ENCODE measurements around the gene PPP1R3E. TPM values are rescaled to one million over a fixed set of nuclear protein-coding genes. Genes with fewer than 3 reads are reported as not detected.
A peak's percentile ranks its signal among the peaks of the same experiment; 100 is the strongest.

The PPP1R3E gene
- total and polyA plus RNA-seq, 2 of the 13 experiments (the other 11 are each of a cell fraction or from before 2014, with no cell fraction given) = 16.5 to 26.5 TPM

DNA sequence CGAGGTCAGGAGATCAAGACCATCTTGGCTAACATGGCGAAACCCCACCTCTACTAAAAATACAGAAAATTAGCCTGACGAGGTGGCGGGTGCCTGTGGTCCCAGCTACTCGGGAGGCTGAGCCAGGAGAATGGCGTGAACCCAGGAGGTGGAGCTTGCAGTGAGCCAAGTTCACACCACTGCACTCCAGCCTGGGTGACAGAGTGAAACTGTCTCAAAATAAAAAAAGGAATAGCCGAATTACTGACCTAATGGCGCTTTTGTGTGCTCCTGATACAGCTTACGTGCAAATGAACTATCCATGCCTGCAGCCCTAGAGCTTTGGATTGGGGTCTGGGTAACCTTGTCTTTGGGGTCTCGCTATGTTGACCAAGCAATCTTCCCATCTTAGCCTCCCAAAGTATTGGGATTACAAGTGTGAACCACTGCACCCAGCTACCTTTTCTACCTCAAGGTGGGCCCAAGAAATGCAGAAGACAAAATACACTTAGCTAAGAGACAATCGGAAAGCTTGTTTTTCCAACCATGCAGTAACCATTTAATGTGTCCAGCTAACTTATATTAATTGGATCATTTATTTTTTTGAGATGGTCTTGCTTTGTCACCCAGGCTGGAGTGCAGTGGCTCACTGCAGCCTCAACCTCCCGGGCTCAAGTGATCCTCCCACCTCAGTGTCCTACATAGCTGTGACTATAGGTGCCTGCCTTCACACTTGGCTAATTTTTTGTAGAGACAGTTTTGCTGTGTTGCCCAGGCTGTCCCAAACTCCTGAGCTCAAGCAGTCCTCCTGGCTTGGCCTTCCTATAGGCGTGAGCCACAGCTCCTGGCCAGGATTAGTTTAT, 24.1 kb upstream of the PPP1R3E start (continued):
- TF ChIP-seq, protein P1, sequence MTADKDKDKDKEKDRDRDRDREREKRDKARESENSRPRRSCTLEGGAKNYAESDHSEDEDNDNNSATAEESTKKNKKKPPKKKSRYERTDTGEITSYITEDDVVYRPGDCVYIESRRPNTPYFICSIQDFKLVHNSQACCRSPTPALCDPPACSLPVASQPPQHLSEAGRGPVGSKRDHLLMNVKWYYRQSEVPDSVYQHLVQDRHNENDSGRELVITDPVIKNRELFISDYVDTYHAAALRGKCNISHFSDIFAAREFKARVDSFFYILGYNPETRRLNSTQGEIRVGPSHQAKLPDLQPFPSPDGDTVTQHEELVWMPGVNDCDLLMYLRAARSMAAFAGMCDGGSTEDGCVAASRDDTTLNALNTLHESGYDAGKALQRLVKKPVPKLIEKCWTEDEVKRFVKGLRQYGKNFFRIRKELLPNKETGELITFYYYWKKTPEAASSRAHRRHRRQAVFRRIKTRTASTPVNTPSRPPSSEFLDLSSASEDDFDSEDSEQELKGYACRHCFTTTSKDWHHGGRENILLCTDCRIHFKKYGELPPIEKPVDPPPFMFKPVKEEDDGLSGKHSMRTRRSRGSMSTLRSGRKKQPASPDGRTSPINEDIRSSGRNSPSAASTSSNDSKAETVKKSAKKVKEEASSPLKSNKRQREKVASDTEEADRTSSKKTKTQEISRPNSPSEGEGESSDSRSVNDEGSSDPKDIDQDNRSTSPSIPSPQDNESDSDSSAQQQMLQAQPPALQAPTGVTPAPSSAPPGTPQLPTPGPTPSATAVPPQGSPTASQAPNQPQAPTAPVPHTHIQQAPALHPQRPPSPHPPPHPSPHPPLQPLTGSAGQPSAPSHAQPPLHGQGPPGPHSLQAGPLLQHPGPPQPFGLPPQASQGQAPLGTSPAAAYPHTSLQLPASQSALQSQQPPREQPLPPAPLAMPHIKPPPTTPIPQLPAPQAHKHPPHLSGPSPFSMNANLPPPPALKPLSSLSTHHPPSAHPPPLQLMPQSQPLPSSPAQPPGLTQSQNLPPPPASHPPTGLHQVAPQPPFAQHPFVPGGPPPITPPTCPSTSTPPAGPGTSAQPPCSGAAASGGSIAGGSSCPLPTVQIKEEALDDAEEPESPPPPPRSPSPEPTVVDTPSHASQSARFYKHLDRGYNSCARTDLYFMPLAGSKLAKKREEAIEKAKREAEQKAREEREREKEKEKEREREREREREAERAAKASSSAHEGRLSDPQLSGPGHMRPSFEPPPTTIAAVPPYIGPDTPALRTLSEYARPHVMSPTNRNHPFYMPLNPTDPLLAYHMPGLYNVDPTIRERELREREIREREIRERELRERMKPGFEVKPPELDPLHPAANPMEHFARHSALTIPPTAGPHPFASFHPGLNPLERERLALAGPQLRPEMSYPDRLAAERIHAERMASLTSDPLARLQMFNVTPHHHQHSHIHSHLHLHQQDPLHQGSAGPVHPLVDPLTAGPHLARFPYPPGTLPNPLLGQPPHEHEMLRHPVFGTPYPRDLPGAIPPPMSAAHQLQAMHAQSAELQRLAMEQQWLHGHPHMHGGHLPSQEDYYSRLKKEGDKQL (CRISPR knock-in tag; IDR thresholded peaks at IDR 0.05; ENCODE audit: low read depth) = no peak
- TF ChIP-seq CHD2 (IDR thresholded peaks at IDR 0.05; ENCODE audit: low read depth, low read length) (no peak), ZNF451 (CRISPR knock-in tag; IDR thresholded peaks at IDR 0.05) (no peak), SIN3B (IDR thresholded peaks at IDR 0.05; ENCODE audit: low read length) (no peak), ARNT (IDR thresholded peaks at IDR 0.05) (no peak), KAT7 (CRISPR knock-in tag; IDR thresholded peaks at IDR 0.05; ENCODE audit: borderline replicate concordance) (no peak), TOPORS (CRISPR knock-in tag; IDR thresholded peaks at IDR 0.05) (no peak), JUND (CRISPR knock-in tag; IDR thresholded peaks at IDR 0.05) (0 out of 2 replicates have a peak, but pooled peaks have one; percentile 26), KMT2A (CRISPR knock-in tag; IDR thresholded peaks at IDR 0.05) (0 out of 2 replicates have a peak, but pooled peaks have one; percentile 11), MED1 (CRISPR knock-in tag; IDR thresholded peaks at IDR 0.05) (peak; percentile 20; the same call in 1 of the 2 replicates), DPF2 (CRISPR knock-in tag; IDR thresholded peaks at IDR 0.05; ENCODE audit: borderline replicate concordance, low read depth) (no peak), TBL1XR1 (IDR thresholded peaks at IDR 0.05; ENCODE audit: borderline replicate concordance, low read length, partially characterized antibody) (no peak), ZFYVE20 (CRISPR knock-in tag; IDR thresholded peaks at IDR 0.05; ENCODE audit: borderline replicate concordance, low read depth) (0 out of 2 replicates have a peak, but pooled peaks have one; percentile 28), RBFOX2 (IDR thresholded peaks at IDR 0.05; ENCODE audit: low read depth, low read length) (peak; percentile 86)
- TF ChIP-seq, protein P2, sequence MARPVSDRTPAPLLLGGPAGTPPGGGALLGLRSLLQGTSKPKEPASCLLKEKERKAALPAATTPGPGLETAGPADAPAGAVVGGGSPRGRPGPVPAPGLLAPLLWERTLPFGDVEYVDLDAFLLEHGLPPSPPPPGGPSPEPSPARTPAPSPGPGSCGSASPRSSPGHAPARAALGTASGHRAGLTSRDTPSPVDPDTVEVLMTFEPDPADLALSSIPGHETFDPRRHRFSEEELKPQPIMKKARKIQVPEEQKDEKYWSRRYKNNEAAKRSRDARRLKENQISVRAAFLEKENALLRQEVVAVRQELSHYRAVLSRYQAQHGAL (CRISPR knock-in tag; IDR thresholded peaks at IDR 0.05; ENCODE audit: not compliant biosample characterization) = no peak
- TF ChIP-seq, protein P3, sequence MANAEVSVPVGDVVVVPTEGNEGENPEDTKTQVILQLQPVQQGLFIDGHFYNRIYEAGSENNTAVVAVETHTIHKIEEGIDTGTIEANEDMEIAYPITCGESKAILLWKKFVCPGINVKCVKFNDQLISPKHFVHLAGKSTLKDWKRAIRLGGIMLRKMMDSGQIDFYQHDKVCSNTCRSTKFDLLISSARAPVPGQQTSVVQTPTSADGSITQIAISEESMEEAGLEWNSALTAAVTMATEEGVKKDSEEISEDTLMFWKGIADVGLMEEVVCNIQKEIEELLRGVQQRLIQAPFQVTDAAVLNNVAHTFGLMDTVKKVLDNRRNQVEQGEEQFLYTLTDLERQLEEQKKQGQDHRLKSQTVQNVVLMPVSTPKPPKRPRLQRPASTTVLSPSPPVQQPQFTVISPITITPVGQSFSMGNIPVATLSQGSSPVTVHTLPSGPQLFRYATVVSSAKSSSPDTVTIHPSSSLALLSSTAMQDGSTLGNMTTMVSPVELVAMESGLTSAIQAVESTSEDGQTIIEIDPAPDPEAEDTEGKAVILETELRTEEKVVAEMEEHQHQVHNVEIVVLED (CRISPR knock-in tag; IDR thresholded peaks at IDR 0.05; ENCODE audit: borderline replicate concordance) = no peak
- TF ChIP-seq, protein P4, sequence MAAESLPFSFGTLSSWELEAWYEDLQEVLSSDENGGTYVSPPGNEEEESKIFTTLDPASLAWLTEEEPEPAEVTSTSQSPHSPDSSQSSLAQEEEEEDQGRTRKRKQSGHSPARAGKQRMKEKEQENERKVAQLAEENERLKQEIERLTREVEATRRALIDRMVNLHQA (CRISPR knock-in tag; IDR thresholded peaks at IDR 0.05) = no peak
- TF ChIP-seq, protein P5, sequence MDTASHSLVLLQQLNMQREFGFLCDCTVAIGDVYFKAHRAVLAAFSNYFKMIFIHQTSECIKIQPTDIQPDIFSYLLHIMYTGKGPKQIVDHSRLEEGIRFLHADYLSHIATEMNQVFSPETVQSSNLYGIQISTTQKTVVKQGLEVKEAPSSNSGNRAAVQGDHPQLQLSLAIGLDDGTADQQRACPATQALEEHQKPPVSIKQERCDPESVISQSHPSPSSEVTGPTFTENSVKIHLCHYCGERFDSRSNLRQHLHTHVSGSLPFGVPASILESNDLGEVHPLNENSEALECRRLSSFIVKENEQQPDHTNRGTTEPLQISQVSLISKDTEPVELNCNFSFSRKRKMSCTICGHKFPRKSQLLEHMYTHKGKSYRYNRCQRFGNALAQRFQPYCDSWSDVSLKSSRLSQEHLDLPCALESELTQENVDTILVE (CRISPR knock-in tag; IDR thresholded peaks at IDR 0.05) = 0 out of 2 replicates have a peak, but pooled peaks have one; percentile 29
- TF ChIP-seq, protein P6, sequence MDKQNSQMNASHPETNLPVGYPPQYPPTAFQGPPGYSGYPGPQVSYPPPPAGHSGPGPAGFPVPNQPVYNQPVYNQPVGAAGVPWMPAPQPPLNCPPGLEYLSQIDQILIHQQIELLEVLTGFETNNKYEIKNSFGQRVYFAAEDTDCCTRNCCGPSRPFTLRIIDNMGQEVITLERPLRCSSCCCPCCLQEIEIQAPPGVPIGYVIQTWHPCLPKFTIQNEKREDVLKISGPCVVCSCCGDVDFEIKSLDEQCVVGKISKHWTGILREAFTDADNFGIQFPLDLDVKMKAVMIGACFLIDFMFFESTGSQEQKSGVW (CRISPR knock-in tag; IDR thresholded peaks at IDR 0.05; ENCODE audit: borderline replicate concordance) = no peak
